CD4-positive, alpha-beta T cell treated with Interleukin-2 at 100 ng/mL for 4 hours (primary cell): ENCODE measurements around the gene VSIG2.

Source experiments
- DNase-seq: peaks from one replicate; pipeline ENCODE4 v3.0.0-alpha.2; 2020; ENCODE audit warnings: low spot score

Gene VSIG2

GRCh38 chr11:124724979-124725718 is 26.9 kb downstream of the VSIG2 start:
- no peak for DNase-seq

- no peak for DNase-seq
Measured at GRCh38 chr11:124722176-124722575, 29.9 kb downstream of the VSIG2 start.

GRCh38 chr11:124719534-124719933 is 32.5 kb downstream of the VSIG2 start:
- no peak for DNase-seq

- DNase-seq: no peak
Measured at GRCh38 chr11:124718801-124719200, 33.3 kb downstream of the VSIG2 start.

DNA sequence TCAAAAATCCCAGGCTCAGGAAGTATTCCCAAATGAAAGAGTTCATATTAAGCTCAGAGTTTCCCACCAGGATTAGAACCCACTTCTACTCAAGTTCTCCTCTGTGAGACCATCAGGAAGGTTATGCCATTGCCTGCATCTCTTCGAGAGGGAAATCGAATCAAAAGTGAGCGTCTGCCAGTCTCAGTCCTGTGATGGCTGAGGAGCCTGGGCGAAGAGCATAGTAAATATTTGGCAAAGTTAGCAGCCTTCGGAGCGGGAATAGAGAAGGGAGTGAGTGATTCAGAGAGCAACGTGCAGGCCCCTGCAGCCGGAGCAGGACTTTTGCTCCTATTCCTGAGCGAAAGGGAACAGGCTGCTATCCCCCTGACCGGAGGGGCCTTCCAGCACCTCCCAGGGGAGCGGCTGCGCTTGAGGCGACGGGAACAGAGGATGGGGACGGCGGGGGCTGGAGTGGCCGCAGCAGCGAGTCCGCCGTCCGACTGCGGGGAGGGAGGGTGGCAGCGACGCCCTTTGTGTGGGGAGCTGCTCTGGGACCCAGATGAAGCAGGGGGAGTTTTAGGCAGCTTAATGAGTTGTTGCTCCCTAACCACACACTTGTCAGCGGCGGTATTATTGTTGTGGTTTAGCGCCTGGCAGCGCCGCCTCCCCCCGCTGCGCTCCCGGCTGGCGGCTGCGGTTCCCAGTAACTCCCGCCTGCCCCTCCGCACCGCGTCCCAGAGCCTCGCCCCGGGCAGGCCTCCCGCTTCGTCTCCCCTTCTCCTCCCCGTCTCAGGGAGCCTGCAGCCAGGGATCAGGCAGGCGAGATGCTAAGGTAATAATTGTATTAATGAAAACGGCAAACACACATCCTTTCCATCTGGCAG is 34.0 kb downstream of the VSIG2 start:
- peak; percentile 12 for DNase-seq

- no peak for DNase-seq
Measured at GRCh38 chr11:124717421-124717785, 34.7 kb downstream of the VSIG2 start.

GRCh38 chr11:124716591-124716990 is 35.5 kb downstream of the VSIG2 start:
- no peak for DNase-seq

DNA sequence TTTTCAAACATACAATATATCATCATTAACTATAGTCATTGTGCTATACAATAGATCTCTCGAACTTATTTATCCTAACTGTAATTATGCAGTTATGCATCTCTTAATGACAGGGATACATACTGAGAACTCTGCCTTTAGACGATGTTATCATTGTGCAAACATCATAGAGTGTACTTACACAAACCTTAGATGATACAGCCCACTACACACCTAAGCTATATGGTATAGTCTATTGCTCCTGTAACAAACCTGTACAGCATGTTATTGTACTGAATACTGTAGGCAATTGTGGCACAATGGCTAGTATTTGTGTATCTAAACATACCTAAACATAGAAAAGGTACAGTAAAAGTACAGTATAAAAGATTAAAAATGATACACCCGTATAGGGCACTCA is 39.7 kb downstream of the VSIG2 start:
- DNase-seq: no peak

DNA sequence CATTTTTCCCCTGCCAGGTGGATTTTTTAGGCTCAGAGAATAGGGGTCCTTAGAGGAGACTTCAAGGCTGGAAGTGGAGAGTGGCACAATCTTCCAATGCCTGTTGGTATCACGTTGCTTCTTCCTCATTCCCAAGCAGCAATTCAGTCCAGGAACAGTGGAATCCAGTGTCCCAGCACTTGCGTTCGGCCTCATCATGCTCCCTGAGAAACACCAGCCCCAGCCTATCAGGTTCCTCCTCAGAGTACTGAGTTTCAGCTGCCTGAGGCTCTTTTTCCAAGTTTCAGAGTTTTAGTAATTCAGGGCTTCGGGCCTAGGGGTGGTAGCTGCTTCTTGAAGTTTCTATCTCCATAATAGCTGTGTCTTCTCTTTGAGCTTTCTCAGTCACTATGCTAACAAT is 44.2 kb downstream of the VSIG2 start:
- DNase-seq: no peak

GRCh38 chr11:124700028-124700427 is 52.0 kb downstream of the VSIG2 start:
- DNase-seq: no peak

GRCh38 chr11:124699547-124699946 is 52.5 kb downstream of the VSIG2 start:
- no peak for DNase-seq
